Fibroblast of peridontal ligament (primary cell): Measurements from ENCODE around the gene TCHP.
A peak's percentile ranks its signal among the peaks of the same experiment; 100 is the strongest.

Experiments
- DNase-seq: peaks from one replicate; pipeline ENCODE4 v3.0.0-alpha.2; 2010; ENCODE audit errors: extremely low read depth

The TCHP gene

DNA sequence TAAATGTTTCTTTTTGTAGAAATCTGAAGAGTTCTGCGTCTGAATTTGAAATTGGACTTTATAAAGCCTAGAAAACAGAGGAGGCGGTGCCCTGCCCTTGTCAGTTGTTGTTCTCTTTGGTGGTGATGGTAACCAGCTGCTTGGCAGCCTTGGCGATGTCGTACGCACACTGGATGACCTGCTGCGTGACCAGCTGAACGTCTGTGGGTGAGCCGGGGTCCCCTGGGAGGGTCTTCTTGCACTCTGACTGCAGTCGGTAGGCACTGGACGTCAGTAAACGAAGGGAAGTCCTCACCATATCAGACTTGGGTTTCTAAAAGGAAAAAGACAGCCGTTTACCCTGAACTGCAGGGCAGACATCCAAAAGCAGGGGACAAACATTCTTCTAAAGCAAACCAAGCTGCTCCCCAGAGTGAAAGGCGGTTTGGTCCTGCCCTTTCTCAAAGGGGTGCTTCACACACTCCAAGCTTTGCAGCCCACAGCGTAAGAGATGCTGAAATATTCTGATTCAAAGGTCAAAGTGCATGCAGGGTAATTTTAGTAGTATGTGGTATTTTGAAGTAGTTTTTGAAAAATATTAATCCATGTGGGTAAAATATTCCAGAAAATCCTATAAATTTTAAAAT is 32.9 kb downstream of the TCHP start:
- no peak for DNase-seq

DNA sequence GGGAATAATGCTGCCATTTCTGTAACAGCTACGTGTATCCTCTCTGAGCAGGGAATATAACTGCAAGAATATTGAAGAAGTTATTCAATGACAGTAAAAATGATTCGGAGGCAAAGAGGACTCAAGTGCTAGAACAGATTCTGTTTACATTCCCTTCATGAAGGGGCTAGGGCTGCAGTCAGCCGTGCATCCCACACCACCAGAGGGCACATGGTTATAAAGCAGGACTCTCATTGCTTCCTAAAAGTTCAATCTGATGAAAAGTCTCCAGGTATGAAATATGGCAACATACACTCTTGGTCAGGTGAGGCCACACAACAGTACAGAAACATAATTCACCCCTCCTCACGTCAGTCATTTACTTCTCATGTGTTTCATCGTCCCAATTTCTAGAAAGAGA is 34.0 kb downstream of the TCHP start:
- DNase-seq = peak; percentile 35

GRCh38 chr12:109937371-109937770 is 37.3 kb downstream of the TCHP start:
- no peak for DNase-seq

GRCh38 chr12:109938947-109939346 is 38.9 kb downstream of the TCHP start:
- no peak for DNase-seq

DNA sequence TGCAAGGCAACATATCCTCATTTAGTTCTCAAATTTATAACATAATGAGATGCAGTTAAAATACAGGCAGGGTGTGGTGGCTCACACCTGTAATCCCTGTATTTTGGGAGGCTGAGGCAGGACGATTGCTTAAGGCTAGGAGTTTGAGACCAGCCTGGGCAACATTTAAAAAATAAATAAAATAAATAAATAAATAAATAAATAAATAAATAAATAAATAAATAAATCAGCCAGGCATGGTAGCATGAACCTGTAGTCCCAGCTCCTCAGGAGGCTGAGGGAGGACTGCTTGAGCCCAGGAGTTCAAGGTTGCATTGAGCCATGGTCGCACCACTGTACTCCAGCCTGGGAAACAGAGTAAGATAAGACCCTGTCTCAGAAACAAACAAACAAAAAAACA is 39.4 kb downstream of the TCHP start:
- no peak for DNase-seq

DNA sequence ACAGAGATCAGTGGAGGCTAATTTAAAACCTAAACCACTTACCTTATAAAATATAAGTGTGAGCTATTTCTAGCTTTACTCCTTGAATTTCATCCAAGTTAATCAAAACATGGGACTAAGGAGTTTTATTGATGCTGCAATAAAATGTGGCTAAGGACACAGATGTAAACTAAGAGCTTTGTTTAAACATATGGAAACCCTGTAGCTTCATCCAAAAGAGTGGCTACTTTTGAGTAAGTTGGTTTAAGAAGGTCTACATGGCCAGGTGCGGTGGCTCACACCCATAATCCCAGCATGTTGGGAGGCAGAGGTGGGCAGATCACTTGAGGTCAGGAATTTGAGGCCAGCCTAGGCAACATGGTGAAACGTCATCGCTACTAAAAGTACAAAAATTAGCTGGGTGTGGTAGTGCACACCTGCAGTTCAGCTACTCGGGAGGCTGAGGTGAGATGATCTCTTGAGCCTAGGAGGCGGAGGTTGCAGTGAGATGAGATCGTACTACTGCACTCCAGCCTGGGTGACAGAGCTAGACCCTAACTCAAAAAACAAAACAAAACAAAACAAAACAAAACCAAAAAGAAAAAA is 40.4 kb downstream of the TCHP start:
- DNase-seq = no peak

DNA sequence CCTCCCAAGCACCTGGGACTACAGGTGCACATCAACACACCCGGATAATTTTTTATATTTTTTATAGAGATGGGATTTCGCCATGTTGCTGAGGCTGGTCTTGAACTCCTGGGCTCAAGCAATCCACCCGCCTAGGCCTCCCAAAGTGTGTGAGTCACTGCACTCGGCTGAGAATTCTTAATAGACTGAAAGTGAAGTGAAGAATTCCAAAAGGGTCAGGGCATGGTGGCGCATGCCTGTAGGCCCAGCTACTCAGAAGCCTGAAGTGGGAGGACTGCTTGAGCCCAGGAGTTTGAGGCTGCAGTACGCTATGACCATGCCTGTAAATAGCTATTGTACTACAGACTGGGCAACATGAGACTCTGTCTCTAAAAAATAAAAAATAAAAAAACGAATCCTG is 43.7 kb downstream of the TCHP start:
- no peak for DNase-seq

DNA sequence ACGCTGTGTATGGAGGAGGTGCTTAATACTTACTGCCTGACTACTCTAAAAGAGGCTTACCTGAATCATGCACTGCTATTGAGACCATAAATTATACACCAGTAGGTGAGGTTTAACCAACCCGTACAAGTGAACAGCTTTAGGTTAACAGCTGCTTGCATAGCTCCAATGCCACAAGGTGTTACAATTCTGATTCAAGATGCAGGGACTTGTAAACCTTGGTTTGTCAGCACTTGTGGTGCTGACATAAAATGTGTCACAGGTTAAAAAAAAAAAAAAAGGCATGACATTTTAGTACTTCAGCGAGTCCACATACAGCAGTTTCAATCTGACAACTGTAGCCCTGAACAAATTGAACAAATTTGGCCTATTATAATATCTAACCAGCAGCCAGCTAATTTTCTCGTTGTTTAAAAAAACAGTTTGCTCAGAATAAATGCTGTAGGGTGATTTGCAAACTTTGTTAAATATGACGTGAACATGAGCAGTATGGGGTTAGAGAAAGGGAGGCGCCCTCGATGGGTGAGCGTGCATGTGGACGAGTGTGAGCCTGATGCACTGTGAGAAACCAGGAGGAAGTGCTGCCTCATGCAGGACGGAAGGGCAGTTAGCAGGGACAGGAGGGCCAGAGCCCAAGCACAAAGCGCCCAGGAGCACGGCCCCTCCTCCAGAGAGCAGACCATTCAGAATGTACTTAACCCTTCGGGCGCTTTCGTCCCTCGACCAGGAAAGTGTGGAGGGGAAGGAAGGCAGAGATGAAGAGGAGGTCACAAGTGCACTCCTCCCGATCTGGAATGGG is 44.7 kb downstream of the TCHP start:
- peak; percentile 58 for DNase-seq

DNA sequence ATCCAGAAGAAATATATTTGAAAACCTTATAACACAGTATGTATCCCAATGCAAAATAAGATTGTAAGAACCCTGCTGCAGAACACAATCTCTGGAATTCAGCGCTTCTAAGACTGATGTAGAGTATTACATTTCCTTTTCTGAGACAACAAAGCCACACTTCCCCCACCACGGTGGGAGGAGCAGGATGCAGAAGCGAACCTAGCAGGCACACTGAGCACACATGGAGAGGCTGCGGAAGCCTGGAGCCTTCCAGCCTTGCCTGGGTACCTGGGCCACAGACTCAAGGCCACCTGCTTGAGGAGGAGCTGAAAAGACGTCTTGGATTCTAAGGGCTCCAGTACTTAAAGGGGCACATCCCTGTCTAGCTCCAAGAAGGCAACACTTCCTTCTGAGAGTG is 46.4 kb downstream of the TCHP start:
- DNase-seq = peak; percentile 52

DNA sequence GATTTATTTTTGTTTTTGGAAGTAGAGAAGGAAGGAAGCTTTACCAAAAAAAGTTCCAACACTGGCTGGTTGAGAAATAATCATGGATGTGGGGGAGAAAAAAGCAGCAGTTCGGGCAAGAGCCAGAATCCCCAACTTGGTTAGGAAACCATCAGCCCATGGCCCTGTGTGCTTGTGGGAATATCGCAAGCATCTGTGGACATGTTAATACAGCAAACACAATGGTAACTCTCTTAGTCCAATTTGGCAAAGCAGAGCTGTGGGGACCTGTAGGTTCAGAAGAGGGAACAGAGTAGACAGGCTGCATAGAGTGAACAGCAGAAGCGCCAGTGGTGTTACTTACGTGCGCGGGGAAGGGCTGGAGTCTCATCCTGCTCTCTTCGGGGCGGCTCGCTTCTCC is 46.8 kb downstream of the TCHP start:
- DNase-seq = peak; percentile 33

DNA sequence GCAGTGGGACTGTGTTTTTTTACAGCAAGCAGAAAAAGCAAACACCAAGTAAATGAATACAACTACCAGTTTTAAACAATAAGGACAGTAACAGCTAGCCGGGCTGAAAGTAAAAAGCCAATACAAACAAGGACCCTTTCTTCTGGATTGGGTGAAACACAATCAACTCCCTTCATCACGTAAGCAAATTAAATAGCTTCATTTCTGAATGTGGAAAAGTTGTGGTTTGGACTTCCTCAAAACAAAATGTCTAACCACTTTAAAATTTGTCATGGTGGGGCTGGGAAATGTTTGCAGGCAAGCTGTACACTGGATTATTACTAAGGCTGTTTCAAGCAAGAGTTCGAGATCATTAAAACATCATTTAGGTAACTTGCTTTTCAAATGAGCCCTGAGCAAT is 47.4 kb downstream of the TCHP start:
- peak; percentile 86 for DNase-seq

GRCh38 chr12:109948368-109948767 is 48.3 kb downstream of the TCHP start:
- no peak for DNase-seq

DNA sequence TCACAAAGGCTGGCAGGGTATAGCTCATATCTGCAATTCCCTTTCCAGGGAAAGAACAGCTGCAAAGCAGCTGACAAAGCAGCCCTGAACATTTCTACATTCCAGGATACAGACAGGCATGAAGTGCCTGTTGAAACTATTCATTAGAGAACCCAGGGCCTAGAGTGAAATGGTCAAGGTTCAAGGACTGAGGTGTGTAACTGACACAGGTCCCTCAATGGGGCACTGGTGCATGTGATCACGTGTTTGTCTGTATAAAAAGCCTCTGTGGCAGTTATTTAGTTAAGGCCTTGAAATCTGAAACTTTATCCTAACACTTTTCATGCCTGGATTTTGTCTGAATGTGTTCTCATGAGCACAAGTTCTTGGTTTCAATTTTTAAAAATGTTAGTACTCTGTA is 49.0 kb downstream of the TCHP start:
- peak; percentile 80 for DNase-seq

GRCh38 chr12:109950625-109951024 is 50.6 kb downstream of the TCHP start:
- DNase-seq = no peak

DNA sequence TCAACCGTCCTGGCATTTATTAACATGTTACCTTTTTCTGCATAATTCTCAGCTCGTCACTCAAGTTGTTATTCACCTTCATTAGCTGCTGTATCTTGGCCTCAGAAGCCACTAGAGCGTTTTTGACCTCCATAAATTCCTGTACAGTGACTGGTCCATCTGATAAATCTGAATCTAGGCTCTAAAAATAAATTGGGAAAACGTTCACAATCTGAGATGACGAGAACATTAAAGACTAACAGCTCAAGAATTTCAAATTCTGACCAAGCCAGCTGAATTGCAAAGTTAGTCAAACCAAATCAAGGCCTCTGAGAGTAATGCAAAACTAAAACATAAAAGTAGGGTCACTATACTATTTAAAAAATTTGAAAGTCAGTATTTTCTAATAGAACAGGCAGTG is 51.1 kb downstream of the TCHP start:
- DNase-seq = peak; percentile 96

- no peak for DNase-seq
Measured at GRCh38 chr12:109951751-109952150, 51.7 kb downstream of the TCHP start.

DNA sequence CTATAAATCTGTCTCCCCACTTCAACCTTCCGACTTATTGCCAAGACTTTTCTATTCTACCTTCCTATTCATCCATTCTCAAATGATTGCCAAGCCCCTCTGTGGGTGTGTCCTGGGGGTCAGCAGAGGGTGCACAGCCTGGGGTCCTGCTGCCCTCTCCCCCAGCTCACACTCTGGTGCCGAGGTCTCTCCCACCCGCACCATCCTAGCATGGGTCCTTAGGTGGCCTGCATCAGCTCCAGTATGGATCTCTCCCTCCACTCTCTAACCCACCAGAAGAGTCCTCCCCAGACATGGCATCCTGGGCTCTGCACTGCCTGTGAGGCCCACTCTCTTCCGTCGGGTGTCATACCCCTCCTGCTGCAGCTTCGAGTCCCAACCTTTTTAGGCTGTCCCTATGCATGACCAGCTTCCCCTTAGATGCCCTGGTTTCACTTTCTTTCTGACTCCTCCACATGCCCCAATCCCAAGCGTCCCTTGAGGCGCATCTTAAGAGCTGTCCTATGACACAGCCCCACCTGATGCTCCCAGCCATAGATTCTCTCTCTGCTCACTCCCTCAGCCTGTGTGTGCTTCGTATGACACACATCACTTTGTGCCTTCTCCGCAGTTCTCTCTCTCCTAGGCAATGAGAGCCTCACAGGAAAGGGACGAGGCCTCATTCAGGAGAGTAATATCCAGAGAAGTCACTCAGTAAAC is 52.2 kb downstream of the TCHP start:
- DNase-seq = no peak

DNA sequence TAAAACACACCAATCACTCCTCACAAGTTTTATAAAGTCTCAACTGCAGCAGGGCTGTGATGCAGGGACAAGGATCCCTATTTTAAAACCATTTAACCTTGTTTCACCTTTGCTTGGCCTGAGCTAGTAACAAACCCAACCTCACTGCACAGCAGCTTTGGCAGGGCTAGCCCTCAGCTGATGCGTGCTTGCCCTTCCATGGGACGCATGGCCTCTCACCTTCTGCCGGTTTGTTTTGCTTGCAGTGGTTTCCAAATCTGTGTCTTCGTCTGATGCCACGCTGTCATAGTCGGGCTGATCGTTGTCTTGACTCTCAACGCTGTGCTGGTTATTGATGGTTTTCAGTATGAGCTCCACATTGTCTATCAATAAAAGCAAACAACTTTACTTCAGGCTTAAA is 52.8 kb downstream of the TCHP start:
- no peak for DNase-seq

DNA sequence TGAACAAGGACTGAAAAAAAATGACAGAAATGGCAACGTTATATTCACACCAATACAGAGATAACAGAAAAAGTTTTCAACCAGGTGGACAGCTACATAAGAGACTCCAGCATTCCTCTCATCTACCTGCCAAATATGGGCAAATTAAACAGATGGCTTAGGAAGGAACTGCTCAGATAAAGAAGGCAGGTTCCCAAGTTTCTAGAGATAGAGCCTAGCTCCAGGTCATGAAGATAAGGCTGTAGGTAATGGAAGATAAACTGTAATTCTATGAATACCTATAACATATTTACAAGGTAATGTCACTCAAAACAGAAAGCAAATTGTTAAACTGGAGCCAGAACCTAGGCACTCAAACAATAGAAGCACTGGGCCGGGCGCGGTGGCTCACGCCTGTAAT is 53.6 kb downstream of the TCHP start:
- DNase-seq = no peak

GRCh38 chr12:109958374-109958773 is 58.3 kb downstream of the TCHP start:
- no peak for DNase-seq

DNA sequence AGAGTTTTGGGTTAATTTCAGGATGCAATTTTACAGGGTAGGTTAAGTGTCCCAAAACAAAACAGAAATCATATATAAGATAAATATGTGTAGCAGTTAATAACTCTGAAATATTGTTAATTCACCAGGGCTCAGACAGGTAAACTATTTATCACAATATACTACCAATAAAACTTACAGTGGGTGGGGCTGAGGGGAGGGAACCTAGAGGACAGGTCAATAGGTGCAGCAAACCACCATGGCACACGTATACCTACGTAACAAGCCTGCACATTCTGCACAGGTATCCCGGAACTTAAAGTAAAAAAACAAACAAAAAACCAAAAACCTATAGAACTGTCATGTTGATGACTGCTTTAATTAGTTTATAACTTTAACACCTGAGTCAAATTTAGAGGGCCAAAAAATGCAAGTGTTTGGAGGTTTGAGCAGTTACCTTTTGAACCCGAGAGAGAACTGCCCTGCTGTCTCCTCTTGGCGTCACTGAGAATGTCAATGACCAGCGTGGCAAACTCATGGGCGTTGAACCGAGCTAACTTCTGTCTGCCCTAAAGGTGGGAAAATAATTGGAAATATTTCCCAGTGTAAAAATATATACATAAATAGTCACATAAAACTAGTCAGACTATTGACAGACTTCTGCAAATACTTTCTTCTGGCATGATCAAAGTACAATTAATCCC is 59.5 kb downstream of the TCHP start:
- no peak for DNase-seq

DNA sequence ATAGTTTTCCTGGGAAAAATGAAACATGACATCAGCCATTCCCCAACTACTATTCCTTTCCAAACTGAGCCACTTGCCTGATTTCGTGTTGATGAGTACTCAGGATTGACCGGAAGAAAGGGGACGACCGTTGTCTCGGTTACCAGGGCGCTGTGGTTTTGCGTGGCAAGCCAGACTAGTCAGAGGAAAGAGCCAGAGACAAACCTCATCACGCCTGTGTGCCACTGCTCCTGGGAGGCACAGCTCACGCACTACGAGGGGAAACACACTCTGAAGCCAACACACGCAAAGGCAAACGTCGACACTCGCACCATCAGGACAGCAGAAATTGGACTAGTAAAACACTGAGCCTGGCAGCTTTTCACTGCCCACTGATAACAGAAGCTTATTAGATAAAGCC is 61.1 kb downstream of the TCHP start:
- no peak for DNase-seq
